CD4-positive, alpha-beta T cell treated with Interleukin-6 for 4 hours (primary cell): ENCODE results near the gene BOK.
A peak's percentile ranks its signal among the peaks of the same experiment; 100 is the strongest.
"Not testable (repeated sequence)": the region's sequence is repeated elsewhere in the genome, so short reads cannot be mapped to it uniquely, and the experiment has no call there.

ENCODE experiments used
- DNase-seq: peaks from one replicate; pipeline ENCODE4 v3.0.0-alpha.2; 2020; ENCODE audit warnings: mixed read lengths

Gene BOK, protein sequence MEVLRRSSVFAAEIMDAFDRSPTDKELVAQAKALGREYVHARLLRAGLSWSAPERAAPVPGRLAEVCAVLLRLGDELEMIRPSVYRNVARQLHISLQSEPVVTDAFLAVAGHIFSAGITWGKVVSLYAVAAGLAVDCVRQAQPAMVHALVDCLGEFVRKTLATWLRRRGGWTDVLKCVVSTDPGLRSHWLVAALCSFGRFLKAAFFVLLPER

DNA sequence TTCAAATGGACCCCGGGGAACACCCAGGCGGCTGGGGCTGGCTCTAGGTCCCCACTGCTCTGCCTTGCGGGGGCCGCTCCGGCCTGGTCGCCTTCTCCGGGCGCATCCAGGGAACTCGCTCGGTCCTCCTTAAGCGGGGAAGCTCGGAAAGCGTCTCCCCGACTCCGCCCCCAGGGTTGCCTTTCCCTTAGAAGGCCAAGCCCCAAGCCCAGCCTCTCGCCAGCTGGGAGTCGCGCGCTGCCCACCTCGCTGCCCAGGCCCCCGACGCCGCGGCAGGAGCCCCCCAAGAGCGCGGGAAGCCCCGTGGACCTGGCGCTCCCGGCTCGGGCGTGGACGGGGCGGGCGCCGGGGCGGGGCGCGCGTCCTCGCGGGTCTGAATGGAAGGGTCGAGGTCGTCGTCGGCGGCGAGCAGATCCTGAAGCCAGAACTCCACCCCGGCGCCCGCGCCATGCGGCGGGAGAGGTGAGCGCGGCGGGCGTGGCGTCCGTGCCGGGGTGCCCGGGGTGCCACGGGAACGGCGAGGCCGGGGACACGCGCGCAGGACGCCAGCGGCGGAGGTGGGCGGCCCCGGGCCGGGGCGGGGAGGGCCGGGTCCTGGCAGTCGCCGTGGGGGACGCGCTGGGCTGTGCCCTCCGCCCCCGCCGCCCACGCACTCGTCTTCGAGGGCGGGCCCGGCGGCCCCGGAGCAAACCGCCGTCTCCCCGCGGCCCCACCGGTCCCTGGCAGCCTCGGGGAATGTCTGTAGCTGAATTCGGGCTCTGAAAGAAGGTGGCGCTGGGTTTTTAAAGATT is at the start of gene BOK:
BOK (plus strand) TSS at position 214 of the 791 bp plus-strand sequence. CDS start 739 bp downstream, outside the sequence.
- DNase-seq = peak; percentile 8

DNA sequence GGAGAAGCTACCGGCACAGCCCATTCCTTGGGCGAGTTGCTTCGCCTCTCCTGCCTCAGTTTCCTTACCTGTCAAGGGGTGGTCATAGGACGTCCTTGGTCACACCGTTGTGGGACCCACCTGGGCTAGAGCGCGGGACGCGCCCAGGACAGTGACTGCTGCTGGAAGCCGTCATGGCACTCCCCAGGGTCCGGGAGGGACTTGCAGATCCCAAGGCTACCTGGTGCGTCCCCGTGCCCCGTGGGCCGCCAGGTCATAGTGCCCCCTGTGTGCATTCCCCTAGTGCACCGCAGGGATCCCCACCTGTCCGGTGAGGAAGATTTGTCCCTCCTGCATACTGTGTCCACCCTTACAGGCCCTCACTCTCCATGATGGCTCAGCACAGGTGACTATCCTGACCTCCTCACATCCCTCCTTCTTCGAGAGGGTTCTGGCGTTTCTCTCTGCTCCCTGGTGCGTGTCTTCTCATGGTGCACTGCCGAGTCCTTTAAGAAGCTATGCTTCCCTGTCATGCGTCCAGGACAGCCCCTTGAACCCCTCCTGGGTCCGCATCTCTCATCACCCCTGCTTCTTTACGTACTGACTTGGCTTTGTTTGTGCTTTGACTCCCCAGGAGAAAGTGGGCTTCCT is 49.3 kb upstream of the BOK start:
- no peak for DNase-seq

DNA sequence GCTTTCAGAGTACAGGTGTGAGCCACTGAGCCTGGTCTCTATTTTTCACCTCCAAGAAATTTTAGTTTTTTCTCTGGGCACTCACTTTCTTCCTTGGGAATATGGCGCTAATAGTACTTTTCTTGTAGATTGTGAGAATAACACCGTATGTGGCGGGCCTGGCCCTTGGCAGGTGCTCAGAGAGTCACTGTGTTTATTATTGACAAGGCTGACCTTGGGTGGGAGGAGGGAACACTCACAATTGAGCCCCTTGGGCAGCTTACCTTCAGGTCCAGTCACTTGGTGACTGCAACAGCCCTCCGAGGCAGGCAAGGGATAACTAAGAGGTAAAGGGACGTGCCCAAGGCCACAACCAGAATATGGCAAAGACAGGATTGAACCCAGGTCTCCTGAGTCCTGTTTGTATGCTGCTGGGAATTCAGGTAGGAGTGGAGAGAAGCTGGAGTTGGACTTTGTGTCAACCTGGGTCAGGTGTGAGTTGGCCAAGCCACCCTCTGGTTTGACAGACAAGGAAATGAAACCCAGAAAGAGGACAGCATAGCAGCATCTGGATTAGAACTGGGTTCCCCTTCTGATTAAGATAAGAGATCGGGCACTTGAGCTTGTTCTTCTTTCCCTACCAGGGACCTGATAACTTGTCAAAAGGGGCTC is 47.3 kb upstream of the BOK start:
- no peak for DNase-seq

DNA sequence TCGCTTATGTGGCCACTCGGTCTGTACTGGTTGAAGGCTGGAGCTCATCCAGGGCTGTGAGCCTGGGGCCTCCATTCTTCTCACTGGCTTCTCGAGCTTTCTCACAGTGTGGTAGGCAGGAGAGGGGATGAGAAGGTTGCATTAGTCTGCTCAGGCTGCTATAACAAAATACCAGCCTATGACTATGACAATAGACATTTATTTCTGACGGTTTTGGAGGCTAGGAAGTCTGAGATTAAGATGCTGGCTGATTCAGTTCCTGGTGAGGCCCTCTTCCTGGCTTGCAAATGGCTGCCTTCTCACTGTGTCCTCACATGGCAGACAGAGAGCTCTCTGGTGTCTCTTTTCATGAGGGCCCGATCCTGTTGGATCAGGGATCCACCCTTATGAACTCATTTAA is 44.0 kb upstream of the BOK start:
- DNase-seq = no peak

DNA sequence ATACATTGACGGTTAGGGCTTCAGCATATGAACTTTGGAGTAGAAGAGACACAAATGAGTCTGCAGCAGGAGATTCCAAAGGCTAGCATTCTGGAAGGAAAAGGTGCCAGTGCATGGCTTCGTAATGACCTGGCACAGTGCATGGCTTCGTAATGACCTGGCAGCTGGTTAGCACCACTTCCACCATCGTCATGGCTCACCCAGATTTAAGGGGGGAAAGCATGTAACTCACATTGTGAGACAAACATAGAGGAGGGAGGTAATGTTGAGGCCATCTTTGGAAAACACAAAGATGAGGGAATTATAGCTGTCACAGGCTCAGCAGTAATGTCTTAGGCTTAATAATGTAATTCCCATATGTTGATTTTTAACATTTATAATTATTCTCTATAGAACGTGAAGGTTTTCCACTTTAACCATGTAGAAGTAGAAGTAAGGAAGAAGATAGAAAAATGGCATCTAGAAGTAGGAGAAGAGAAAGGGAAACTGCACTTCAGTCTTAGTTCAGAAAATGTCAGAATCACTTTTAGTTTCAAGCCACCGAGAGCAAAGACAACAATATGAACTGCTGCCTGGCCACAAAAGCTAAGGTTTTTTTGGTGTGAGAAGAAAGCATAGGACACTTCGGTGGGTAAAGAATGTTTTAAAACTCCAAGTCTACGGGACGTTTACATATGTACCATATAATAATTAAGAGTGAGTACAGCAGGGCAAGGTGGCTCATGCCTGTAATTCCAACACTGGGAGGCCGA is 43.4 kb upstream of the BOK start:
- no peak for DNase-seq

DNA sequence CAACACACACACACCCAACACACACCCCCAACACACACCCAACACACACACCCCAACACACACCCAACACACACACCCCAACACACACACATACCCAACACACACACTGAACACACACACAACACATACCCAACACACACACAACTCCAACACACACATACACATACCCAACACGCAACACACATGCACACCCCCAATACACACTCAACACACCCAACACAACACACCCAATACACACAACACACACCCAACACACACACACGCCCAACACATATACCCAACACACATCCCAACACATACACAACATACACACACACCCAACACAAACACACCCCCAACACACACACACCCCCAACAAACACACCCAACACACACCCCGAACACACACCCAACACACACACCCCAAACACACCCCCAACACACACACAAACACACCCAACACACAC is 42.0 kb upstream of the BOK start:
- no peak for DNase-seq

DNA sequence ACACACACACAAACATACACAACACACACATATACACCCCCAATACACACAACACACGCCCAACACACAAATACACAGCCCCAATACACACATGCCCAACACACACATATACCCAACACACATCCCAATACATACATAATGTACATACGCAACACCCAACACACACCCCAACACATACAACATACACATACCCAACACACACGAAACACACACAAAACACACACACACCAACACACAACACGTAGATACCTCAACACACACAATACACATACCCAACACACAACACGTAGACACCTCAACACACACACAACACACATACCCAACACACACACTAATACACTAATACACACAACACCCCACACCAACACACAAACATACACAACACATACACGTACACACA is 41.2 kb upstream of the BOK start:
- DNase-seq = no peak

DNA sequence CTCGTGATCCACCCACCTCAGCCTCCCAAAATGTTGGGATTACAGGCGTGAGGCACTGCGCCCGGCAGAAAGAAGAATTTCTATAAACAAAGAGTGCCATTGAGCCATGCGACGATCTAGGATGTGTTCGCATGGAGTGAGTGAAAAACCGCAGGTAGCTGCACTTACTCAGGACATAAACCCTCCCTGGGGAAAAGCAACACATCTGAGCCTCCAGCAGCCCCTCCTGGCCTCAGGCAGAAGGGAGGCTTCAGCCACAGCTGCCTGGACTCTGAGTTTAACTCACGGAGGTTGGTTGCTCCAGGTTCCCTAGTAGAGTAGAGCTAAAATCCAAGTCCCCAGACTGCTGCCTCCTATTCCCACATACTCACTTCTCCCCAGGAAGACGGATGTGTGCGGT is 38.9 kb upstream of the BOK start:
- no peak for DNase-seq

DNA sequence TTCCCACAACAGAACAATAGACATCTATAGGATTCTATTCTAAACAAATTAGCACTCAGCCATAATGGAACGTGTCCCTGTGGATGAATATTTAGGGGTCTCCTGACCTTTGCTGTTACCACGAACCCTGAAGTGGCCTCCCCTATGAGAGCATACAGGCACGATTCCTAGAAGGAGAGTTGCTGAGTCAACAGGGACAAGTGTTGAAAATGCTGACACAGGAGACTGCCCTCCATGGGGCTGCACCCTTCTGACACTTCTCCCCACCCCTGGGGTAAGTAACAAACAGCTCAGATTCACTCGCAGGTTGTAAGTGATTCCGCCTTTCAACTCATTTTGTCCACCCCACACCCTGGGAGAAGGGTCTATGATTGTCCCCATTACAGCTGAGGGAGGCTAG is 36.1 kb upstream of the BOK start:
- no peak for DNase-seq

DNA sequence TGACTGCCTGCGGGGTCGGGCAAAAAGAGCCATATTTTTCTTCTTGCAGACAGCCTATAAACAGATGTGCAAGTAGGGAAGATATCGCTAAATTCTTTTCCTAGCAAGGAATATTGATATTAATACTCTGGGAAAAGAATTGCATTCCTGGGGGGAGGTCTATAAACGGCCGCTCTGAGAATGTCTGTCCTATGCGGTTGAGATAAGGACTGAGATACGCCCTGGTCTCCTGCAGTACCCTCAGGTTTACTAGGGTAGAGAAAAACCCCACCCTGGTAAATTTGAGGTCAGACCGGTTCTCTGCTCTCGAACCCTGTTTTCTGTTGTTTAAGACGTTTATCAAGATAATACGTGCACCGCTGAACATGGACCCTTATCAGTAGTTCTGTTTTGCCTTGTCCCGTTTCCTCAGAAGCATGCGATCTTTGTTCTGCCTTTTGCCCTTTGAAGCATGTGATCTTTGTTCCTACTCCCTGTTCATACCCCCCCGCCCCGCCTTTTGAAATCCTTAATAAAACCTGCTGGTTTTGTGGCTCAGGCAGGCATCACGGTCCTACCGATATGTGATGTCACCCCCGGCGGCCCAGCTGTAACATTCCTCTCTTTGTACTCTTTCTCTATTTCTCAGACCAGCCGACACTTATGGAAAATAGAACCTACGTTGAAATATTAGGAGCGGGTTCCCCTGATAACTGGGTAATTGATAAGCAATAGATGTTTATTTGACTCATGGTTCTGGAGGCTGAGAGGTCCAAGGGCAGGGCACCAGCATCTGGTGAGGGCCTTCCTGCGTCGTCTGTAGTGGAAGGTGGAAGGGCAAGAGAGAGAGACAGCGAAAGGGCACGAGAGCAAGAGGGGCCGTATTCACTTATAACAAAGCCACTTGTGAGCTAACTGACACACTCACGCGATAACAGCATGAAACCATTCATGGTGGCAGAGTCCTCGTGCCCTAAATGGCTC is 32.4 kb upstream of the BOK start:
- not testable (repeated sequence) for DNase-seq

DNA sequence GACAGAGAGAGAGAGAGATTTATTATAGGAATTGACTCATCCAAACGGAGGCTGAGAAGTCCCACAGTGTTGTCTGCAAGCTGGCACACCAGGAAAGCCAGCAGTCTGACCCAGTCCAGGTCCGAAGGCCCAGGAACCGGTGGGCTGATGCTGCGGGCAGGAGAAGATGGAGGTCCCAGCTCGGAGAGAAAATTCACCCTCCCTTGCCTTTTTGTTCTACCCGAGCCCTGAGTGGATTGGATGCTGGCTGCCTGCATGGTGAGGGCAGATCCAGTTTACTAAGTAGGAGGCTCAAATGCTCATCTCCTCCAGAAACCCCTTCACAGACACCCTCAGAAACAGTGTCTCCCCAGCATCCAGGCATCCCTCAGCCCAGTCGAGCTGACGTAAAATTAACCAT is 28.0 kb upstream of the BOK start:
- no peak for DNase-seq

DNA sequence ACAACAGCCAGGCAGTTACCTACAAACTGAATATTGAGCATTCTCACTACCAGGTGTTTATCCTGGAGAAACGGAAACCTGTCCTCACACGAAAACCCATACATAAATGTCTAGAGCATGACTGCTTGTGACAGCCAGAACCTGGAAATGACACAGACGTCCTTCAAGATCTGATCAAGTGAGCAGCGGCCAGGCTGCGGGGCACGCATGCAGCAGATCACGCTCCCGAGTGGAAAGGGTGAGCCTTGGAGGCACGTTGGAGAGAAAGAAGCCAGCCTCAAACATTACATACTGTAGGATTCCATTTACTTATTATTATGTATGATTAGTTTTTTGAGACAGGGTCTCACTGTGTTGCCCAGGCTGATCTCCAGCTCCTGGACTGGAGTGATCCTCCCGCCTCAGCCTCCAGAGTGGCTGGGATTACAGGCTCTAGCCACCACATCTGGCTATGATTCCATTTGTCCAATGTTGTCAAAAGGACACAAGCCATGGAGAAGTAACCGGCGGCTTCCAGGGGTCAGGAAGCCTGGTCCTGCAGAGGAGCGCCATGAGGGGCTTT is 27.3 kb upstream of the BOK start:
- DNase-seq = no peak

DNA sequence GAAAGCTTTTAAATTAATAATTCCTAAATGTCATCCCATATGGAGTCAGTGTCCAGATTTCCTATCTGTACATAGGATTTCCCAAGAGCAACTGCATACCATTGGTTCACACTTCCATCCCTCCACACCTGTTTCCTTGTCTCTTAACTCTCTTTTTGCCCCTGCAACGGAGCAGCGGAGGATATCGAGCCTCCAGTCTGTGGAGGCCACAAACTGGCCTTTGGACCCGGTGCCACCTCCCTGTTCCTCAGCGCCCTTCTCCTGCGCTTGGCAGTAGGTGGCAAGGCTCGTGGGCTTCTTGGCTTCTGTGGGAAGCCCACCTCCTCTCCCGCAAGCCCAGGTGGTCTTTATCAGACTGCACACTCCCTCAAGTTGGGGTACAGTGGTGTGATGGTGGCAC is 26.4 kb upstream of the BOK start:
- DNase-seq = no peak

DNA sequence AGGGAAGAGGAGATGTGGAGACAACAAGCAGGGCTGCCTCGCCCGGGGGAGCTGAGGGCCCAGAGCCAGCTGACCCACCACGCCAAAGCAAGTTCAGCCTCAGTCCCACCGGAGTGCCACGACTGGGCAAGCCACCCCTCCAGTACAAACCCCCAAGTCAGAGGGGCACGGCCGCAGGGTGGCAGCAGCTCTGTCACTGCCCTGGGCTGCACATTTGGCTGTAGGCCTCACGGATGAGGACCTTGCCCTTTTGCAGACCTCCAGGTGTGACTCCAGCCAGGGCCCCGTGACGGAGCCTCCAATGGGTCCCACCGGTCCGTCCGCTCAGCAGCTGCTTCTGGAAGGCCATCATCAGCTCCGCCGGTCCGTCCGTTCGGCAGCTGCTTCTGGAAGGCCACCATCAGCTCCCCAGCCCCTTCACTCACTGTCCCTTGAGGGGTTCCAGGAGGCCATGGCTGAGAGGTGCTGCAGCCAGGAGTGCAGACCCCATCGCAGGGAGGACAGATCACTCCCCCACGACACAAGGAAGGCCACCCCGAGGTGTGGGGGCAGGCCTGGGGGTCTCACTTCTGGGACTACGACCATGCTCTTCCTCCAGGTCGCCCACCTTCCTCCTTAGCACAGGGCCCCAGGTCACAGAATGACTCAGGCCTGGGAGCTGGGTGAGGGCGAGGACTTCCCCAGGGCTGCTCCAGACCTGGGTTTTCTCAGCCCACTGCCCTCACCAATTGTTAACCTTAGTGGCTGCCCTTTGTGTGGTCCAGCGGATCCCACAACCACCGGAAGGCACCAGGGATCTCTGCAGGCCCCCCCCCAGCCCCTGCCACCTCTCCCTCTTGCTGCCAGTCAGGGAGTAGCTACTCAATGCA is 25.6 kb upstream of the BOK start:
- no peak for DNase-seq

DNA sequence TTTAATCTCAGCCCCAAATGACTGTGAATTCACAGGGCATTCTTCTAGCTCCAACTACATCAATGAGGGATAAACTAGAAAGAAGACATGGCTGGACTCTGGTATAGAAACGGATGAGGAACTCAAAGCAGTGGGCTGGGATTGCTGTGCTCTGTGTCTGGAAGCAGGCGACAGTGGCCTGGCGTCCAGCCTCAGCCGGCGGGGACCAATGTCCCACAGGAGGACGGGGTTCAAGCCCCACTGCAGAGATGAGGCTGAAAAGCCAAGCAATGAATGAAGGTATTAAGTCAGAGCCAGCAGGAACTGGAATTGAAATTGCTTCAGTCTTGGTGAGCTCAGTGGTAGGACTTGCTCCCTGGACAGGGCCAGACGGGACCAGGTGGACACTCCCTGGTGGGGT is 24.3 kb upstream of the BOK start:
- DNase-seq = no peak

DNA sequence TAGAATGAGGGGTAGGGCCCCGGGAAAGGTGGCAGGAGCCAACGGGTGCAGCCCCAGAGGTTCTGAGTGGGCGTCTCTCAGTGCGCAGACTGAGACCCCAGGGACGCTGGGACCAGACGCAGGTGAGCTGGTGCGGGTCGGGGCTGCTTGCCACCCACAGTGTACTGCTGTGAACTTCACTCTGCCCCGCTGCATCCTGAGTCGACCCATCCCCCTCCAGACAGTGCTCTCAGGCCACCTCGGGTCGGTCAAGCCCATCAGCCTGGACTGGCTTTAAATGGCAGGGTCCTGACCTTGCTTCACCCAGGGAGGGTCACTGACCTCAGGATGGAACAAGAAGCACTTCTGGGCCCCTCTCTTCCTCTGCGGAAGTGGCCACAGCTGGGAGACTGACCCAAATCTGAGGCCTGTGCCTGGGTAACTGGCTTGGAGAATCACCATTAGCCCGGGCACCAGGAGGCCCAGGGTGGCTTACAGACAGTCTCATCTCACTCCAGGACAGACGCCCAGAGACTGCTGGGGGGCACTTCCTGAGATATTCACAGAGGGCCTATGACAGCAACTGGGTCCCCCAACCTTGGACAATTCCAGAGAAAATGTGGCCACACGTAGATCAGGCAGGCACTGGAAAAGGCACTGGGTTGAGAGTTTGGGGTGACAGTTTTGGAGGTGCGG is 23.7 kb upstream of the BOK start:
- DNase-seq = no peak

DNA sequence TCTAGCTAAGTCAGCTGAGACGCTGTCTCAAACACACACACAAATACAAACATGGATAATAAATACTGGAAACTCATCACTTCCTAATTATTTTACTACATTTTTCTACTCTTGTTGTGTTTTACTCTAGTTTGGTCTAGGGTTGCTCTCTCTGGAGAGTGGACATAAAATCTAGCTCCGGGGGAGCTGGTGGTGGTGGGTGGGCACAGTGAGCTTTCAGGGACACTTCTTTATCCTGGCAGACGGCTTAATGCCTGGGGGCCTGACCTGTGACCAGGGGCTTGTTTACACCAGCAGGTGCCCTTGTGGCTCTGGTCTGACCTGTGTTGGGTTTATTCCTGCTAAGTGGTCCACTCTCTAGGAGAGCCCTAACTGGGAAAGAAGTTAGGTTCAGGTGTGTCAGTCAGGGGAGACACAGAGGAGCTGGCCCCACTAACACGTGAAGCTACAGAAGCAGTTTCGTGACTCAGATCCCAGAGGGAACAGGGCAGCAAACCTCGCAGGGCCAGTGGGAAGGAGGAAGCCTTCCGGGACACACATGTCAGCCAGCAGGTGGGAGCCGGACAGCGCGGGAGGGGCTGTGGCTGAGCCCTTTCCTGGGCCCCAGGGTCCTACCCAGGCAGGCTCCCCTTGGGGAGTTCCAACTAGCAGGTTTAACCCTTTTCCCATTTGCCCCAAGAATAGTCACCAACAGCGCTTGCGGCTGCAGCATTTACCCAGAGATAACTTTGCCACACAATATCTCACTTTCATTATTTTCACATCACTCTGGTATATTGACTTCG is 22.5 kb upstream of the BOK start:
- no peak for DNase-seq

DNA sequence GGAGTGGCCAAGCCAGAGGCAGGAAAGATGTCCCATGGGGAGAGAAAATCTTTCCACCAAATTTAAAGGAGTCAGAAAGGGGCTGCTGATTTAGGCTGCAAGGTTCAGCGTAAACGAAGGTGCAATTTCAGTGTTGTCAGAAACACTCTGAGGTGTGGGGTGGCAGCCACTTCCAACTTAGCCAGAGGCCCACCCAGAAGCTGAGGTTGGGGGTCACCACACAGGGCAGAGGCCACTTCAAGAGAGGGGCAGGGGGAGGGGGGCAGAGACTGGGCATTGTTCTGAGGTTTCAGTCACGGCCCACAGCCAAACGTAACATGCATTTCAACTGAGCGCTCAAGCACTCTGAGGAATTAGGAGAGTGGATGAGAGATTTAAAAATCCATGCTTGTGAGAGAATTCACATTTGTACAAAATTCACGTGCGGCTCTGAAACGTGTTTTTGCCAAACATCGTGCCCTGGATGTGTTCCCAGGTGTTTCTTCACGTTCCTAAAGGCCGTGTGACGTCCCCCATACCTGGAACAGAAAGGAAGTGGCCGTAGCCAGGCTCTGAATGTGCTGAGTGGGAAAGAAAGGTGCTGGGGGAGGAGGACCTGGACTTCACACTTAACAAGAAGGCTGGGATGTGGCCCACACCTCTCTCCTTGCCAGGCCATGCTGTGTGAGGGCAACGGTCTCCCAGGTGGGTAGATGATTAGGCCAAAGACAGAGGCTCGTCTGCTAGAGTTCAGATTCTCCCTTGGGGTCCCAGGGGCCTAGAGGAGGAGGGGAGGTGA is 19.5 kb upstream of the BOK start:
- DNase-seq = no peak
